Measurements from ENCODE around the gene ATAD3B.

GRCh38 chr1:1527092-1527816 is 55.7 kb downstream of the ATAD3B start:
- TF ChIP-seq CTCF (IDR thresholded peaks at IDR 0.05; ENCODE audit: low read depth, low read length) (no peak), POLR2A (IDR thresholded peaks at IDR 0.05; ENCODE audit: extremely low read depth, insufficient read length) (no peak)

Measured in NB4 (cell line).